ENCODE data around the gene GBF1. TPM values are rescaled to one million over a fixed set of nuclear protein-coding genes. Genes with fewer than 3 reads are reported as not detected.

The GBF1 gene
- total and polyA plus RNA-seq, 2 of the 13 experiments (the other 11 are each of a cell fraction or from before 2014, with no cell fraction given), result 17.1 to 21.9 TPM

DNA sequence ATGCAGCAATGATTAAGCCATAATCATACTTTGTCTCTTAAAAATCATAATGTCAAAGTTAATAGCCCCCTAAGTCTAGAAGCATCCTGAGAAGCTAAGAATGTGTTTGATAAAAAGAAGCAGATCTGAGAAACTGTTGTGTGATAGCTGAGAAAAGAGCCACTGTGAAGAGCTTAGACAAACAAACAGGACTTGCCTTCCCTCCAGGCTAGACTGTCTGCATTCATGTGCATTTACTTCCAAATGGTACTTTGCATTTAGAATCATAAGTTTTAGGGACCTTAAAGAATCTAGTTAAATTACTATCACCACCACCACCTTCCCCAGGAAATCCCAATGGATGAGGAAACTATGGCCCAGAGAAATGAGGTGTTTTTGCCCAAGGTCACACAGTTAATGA, 87.4 kb downstream of the GBF1 start:
- ATAC-seq (no peak), FAIRE-seq (no peak), DNase-seq (ENCODE audit: low spot score) (no peak)
- intact Hi-C loops (cut with micrococcal nuclease; ENCODE audit: unreplicated experiment) (loop anchor here (10.0 kb wide), 1 partner anchor 48 kb away; no protein-coding TSS in a partner anchor), in situ Hi-C loops (cut with HindIII; ENCODE audit: extremely low pct_ligation_motif_present, low pct_unique_long_range_greater_than_20kb) (no loop called here)
- Histone ChIP-seq H3K9me3 (ENCODE audit: low read length) (no peaks in the 10 kb centered on the region), H3K36me3 (replicated peaks in 1 of 2; ENCODE audit: control insufficient read depth in 1 of 2, insufficient read depth in 2 of 2, low read length in 2 of 2) (peaks cover 6 to 21% of the 10 kb centered on the region in 2 experiments; a peak in 3 of 5 replicates), H3K9ac (ENCODE audit: insufficient read depth, low read depth, low read length) (no peak overlapping the region), H2AFZ (ENCODE audit: low read length) (no peak overlapping the region), H3K4me1 (ENCODE audit: insufficient read depth, low read length) (peaks cover 14% of the 10 kb centered on the region), H3K79me2 (ENCODE audit: insufficient read depth, low read length) (peaks cover 2% of the 10 kb centered on the region), H3K4me2 (ENCODE audit: low read depth, low read length) (no peak overlapping the region), H4K20me1 (ENCODE audit: insufficient read depth, low read length) (no peaks in the 10 kb centered on the region), H3K4me3 (replicated peaks in 1 of 3; ENCODE audit: insufficient read depth in 1 of 3, low read depth in 2 of 3, low read length in 3 of 3) (no peak overlapping the region), H3K27ac (ENCODE audit: extremely low read length, insufficient read depth, low read length) (no peak overlapping the region), H3K27me3 (ENCODE audit: control insufficient read depth in 1 of 2, insufficient read depth in 2 of 2, low read length in 2 of 2) (no peaks in the 10 kb centered on the region; a peak in 1 of 5 replicates)
- ChIA-PET CTCF (ENCODE audit: low intra/inter-chr PET ratio, low total read pairs) (no interaction called here), POLR2A (no interaction called here)
- no peak for TF ChIP-seq TCF7 (IDR thresholded peaks at IDR 0.05; ENCODE audit: low read depth)
- no peak for TF ChIP-seq ZSCAN25 (CRISPR knock-in tag; IDR thresholded peaks at IDR 0.05)
- no peak for TF ChIP-seq RARG (CRISPR knock-in tag; IDR thresholded peaks at IDR 0.05; ENCODE audit: low read depth)
- no peak for TF ChIP-seq ZBTB20 (CRISPR knock-in tag; IDR thresholded peaks at IDR 0.05; ENCODE audit: borderline replicate concordance, low read depth)
- TF ChIP-seq RFXANK (CRISPR knock-in tag; IDR thresholded peaks at IDR 0.05), result no peak
- no peak for TF ChIP-seq ZC3H13 (CRISPR knock-in tag; IDR thresholded peaks at IDR 0.05)
- TF ChIP-seq RBAK (CRISPR knock-in tag; IDR thresholded peaks at IDR 0.05), result no peak
- TF ChIP-seq ZNF232 (CRISPR knock-in tag; IDR thresholded peaks at IDR 0.05; ENCODE audit: borderline replicate concordance), result no peak
- no peak for TF ChIP-seq ZNF652 (CRISPR knock-in tag; IDR thresholded peaks at IDR 0.05; ENCODE audit: borderline replicate concordance, low read depth)
- TF ChIP-seq ZNF761 (CRISPR knock-in tag; conservative IDR thresholded peaks at IDR 0.05), result no peak
- TF ChIP-seq, protein P1, sequence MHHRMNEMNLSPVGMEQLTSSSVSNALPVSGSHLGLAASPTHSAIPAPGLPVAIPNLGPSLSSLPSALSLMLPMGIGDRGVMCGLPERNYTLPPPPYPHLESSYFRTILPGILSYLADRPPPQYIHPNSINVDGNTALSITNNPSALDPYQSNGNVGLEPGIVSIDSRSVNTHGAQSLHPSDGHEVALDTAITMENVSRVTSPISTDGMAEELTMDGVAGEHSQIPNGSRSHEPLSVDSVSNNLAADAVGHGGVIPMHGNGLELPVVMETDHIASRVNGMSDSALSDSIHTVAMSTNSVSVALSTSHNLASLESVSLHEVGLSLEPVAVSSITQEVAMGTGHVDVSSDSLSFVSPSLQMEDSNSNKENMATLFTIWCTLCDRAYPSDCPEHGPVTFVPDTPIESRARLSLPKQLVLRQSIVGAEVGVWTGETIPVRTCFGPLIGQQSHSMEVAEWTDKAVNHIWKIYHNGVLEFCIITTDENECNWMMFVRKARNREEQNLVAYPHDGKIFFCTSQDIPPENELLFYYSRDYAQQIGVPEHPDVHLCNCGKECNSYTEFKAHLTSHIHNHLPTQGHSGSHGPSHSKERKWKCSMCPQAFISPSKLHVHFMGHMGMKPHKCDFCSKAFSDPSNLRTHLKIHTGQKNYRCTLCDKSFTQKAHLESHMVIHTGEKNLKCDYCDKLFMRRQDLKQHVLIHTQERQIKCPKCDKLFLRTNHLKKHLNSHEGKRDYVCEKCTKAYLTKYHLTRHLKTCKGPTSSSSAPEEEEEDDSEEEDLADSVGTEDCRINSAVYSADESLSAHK (CRISPR knock-in tag; IDR thresholded peaks at IDR 0.05; ENCODE audit: borderline replicate concordance), result no peak
- no peak for TF ChIP-seq ZNF816 (CRISPR knock-in tag; IDR thresholded peaks at IDR 0.05; ENCODE audit: borderline replicate concordance)
- BruUV-seq (replicated peaks), result no TSS peak
